ENCODE measurements around the gene RIPPLY3. TPM values are rescaled to one million over a fixed set of nuclear protein-coding genes. Genes with fewer than 3 reads are reported as not detected.

RIPPLY3 gene
- total and polyA plus RNA-seq, 2 of the 13 experiments (the other 11 are each of a cell fraction or from before 2014, with no cell fraction given) = 0.09 to 2.9 TPM

DNA sequence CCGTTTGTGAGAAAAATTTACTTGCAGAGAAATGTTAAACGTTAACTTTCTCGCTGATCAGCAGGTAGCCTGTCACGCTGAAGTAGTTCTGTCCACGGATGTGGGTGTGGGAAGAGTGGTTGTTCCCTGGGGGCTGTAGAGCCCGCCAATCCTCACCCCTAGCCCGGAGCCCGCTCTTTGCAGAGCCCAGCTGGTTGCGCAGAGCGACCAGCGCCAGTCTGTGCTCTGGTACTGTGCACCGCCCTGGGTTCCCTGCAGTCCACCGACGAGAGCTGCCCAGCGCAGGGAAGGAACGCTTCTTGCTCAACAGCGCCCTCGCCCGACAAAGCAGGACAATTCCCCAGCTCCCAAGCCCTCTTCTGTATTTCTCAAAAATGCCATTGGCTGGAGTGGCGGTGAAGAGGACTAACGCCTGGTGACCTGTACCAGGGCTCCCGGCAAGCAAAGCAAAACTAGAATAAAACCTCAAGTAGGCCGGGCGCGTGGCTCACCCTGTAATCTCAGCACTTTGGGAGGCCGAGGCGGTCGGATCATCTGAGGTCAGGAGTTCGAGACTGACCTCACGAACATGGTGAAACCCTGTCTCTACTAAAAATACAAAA lies 3.3 kb downstream of the RIPPLY3 start (continued):
- no peak for TF ChIP-seq LCORL (IDR thresholded peaks at IDR 0.05)
- TF ChIP-seq LCORL (CRISPR knock-in tag; IDR thresholded peaks at IDR 0.05) = peak; percentile 58; the same call in 1 of the 2 replicates
- TF ChIP-seq GZF1 (CRISPR knock-in tag; IDR thresholded peaks at IDR 0.05) = no peak
- TF ChIP-seq ZNF12 (CRISPR knock-in tag; IDR thresholded peaks at IDR 0.05) = no peak
- TF ChIP-seq, protein P1, sequence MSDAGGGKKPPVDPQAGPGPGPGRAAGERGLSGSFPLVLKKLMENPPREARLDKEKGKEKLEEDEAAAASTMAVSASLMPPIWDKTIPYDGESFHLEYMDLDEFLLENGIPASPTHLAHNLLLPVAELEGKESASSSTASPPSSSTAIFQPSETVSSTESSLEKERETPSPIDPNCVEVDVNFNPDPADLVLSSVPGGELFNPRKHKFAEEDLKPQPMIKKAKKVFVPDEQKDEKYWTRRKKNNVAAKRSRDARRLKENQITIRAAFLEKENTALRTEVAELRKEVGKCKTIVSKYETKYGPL (CRISPR knock-in tag; IDR thresholded peaks at IDR 0.05) = no peak
- TF ChIP-seq, protein P2, sequence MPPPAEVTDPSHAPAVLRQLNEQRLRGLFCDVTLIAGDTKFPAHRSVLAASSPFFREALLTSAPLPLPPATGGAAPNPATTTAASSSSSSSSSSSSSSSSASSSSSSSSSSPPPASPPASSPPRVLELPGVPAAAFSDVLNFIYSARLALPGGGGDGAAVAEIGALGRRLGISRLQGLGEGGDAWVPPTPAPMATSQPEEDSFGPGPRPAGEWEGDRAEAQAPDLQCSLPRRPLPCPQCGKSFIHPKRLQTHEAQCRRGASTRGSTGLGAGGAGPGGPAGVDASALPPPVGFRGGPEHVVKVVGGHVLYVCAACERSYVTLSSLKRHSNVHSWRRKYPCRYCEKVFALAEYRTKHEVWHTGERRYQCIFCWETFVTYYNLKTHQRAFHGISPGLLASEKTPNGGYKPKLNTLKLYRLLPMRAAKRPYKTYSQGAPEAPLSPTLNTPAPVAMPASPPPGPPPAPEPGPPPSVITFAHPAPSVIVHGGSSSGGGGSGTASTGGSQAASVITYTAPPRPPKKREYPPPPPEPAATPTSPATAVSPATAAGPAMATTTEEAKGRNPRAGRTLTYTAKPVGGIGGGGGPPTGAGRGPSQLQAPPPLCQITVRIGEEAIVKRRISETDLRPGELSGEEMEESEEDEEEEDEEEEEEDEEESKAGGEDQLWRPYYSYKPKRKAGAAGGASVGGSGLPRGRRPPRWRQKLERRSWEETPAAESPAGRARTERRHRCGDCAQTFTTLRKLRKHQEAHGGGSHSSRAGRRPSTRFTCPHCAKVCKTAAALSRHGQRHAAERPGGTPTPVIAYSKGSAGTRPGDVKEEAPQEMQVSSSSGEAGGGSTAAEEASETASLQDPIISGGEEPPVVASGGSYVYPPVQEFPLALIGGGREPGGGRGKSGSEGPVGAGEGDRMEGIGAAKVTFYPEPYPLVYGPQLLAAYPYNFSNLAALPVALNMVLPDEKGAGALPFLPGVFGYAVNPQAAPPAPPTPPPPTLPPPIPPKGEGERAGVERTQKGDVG (CRISPR knock-in tag; IDR thresholded peaks at IDR 0.05; ENCODE audit: borderline replicate concordance) = no peak
- TF ChIP-seq, protein P3, sequence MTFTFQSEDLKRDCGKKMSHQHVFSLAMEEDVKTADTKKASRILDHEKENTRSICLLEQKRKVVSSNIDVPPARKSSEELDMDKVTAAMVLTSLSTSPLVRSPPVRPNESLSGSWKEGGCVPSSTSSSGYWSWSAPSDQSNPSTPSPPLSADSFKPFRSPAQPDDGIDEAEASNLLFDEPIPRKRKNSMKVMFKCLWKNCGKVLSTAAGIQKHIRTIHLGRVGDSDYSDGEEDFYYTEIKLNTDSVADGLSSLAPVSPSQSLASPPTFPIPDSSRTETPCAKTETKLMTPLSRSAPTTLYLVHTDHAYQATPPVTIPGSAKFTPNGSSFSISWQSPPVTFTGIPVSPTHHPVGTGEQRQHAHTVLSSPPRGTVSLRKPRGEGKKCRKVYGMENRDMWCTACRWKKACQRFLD (CRISPR knock-in tag; IDR thresholded peaks at IDR 0.05; ENCODE audit: borderline replicate concordance) = no peak
- peak; percentile 62 for TF ChIP-seq FOXO1 (CRISPR knock-in tag; IDR thresholded peaks at IDR 0.05)
- TF ChIP-seq RFXANK (CRISPR knock-in tag; IDR thresholded peaks at IDR 0.05) = no peak
- TF ChIP-seq SALL2 (CRISPR knock-in tag; IDR thresholded peaks at IDR 0.05) = 0 out of 2 replicates have a peak, but pooled peaks have one; percentile 35
- TF ChIP-seq, protein P4, sequence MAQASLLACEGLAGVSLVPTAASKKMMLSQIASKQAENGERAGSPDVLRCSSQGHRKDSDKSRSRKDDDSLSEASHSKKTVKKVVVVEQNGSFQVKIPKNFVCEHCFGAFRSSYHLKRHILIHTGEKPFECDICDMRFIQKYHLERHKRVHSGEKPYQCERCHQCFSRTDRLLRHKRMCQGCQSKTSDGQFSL (CRISPR knock-in tag; IDR thresholded peaks at IDR 0.05) = no peak
- TF ChIP-seq MAFK (conservative IDR thresholded peaks at IDR 0.05 in 1 of 2, IDR thresholded peaks at IDR 0.05 in 1 of 2; ENCODE audit: low read length in 2 of 2) = no peak
- no peak for TF ChIP-seq JUNB (CRISPR knock-in tag; IDR thresholded peaks at IDR 0.05; ENCODE audit: borderline replicate concordance)
- no peak for TF ChIP-seq ZBTB21 (CRISPR knock-in tag; IDR thresholded peaks at IDR 0.05)
- TF ChIP-seq, protein P5, sequence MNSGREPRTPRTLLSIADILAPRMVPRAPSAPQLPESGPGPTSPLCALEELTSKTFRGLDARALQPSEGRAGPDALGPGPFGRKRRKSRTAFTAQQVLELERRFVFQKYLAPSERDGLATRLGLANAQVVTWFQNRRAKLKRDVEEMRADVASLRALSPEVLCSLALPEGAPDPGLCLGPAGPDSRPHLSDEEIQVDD (CRISPR knock-in tag; IDR thresholded peaks at IDR 0.05; ENCODE audit: borderline replicate concordance) = no peak
- 0 out of 2 replicates have a peak, but pooled peaks have one; percentile 51 for TF ChIP-seq ZSCAN29 (CRISPR knock-in tag; conservative IDR thresholded peaks at IDR 0.05)
- no peak for TF ChIP-seq MEIS1 (CRISPR knock-in tag; IDR thresholded peaks at IDR 0.05; ENCODE audit: borderline replicate concordance)
- no peak for TF ChIP-seq ARNTL (CRISPR knock-in tag; IDR thresholded peaks at IDR 0.05)
- TF ChIP-seq TBX3 (IDR thresholded peaks at IDR 0.05; ENCODE audit: borderline replicate concordance) = no peak
- no peak for TF ChIP-seq CAMTA2 (CRISPR knock-in tag; IDR thresholded peaks at IDR 0.05; ENCODE audit: borderline replicate concordance)
- no peak for TF ChIP-seq TARDBP (CRISPR knock-in tag; IDR thresholded peaks at IDR 0.05)
- TF ChIP-seq, protein P6, sequence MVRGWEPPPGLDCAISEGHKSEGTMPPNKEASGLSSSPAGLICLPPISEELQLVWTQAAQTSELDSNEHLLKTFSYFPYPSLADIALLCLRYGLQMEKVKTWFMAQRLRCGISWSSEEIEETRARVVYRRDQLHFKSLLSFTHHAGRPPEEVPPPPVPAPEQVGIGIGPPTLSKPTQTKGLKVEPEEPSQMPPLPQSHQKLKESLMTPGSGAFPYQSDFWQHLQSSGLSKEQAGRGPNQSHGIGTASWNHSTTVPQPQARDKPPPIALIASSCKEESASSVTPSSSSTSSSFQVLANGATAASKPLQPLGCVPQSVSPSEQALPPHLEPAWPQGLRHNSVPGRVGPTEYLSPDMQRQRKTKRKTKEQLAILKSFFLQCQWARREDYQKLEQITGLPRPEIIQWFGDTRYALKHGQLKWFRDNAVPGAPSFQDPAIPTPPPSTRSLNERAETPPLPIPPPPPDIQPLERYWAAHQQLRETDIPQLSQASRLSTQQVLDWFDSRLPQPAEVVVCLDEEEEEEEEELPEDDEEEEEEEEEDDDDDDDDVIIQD (CRISPR knock-in tag; IDR thresholded peaks at IDR 0.05; ENCODE audit: low read depth) = peak; percentile 38; the same call in 1 of the 2 replicates
- TF ChIP-seq, protein P7, sequence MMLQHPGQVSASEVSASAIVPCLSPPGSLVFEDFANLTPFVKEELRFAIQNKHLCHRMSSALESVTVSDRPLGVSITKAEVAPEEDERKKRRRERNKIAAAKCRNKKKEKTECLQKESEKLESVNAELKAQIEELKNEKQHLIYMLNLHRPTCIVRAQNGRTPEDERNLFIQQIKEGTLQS (CRISPR knock-in tag; IDR thresholded peaks at IDR 0.05) = no peak

Data from HepG2 (cell line).